IMR-90 (cell line): Measurements from ENCODE around the gene P4HA2. TPM values are rescaled to one million over a fixed set of nuclear protein-coding genes. Genes with fewer than 3 reads are reported as not detected.
A peak's percentile ranks its signal among the peaks of the same experiment; 100 is the strongest.

Experiments
- ATAC-seq: fragments of 200-7000 bp; cut with Tn5 transposase; 2 replicates; pipeline ENCODE4 v1.9.1; 2020; ENCODE audit warnings: low read depth, mild to moderate bottlenecking, moderate library complexity
- BruUV-seq: library from RNA; stranded (reverse); fragments of 400-500 nt; replicated peaks from 2 replicates; lab custom pipeline; 2021; lab: Mats Ljungman, UMichigan
- CTCF ChIA-PET: fragments of 300-600 bp; formaldehyde crosslinking; extraction: SDS; loops from one replicate; lab custom pipeline; 2021; ENCODE audit warnings: antibody characterized with exemption; lab: Yijun Ruan, JAX
- POLR2A ChIA-PET: fragments of 300-600 bp; sonication (Branson Sonifier 250); formaldehyde crosslinking; loops from one replicate; lab custom pipeline; 2022; ENCODE audit warnings: antibody characterized with exemption; ENCODE audit not compliant: unreplicated experiment; lab: Charles Lee
- DNase-seq: peaks from one replicate; pipeline ENCODE4 v3.0.0; 2013
- H2AFZ ChIP-seq: replicated peaks from 2 replicates; pipeline ENCODE3; 2013; ENCODE audit warnings: low read length, mild to moderate bottlenecking; ENCODE audit not compliant: poor library complexity
- H2AK5ac ChIP-seq: 2 replicates; pipeline ENCODE4 v1.6.1; 2013; ENCODE audit warnings: low read depth, low read length, inconsistent platforms
- H2AK9ac ChIP-seq: replicated peaks from 2 replicates; pipeline ENCODE3; 2013; ENCODE audit warnings: mild to moderate bottlenecking, low read depth, low read length, moderate library complexity; ENCODE audit not compliant: poor library complexity
- H2BK120ac ChIP-seq: 2 replicates; pipeline ENCODE4 v1.6.1; 2013; ENCODE audit warnings: low read depth, low read length, inconsistent platforms
- H2BK15ac ChIP-seq: 3 replicates; pipeline ENCODE4 v1.6.1; 2013; ENCODE audit warnings: low read depth, low read length, inconsistent platforms
- H2BK20ac ChIP-seq: 2 replicates; pipeline ENCODE4 v1.6.1; 2013; ENCODE audit warnings: low read depth, mild to moderate bottlenecking, inconsistent platforms, low read length, moderate library complexity
- H2BK5ac ChIP-seq: 2 replicates; pipeline ENCODE4 v1.6.1; 2013; ENCODE audit warnings: mild to moderate bottlenecking, low read depth, low read length, inconsistent platforms; ENCODE audit not compliant: poor library complexity, severe bottlenecking
- H3K14ac ChIP-seq: replicated peaks from 2 replicates; pipeline ENCODE4 v1.6.1; 2013; ENCODE audit warnings: low read depth, low read length, inconsistent platforms
- H3K18ac ChIP-seq: 2 replicates; pipeline ENCODE4 v1.6.1; 2013; ENCODE audit warnings: low read depth, low read length, control low read depth
- H3K23ac ChIP-seq: 2 replicates; pipeline ENCODE4 v1.6.1; 2013; ENCODE audit warnings: low read depth, low read length, inconsistent platforms
- H3K27ac ChIP-seq: 2 replicates; pipeline ENCODE4 v1.5.1; 2013; ENCODE audit warnings: mild to moderate bottlenecking, control low read depth, low read length; ENCODE audit not compliant: insufficient read depth
- H3K27me3 ChIP-seq: 2 replicates; pipeline ENCODE4 v1.6.1; 2013; ENCODE audit warnings: low read length; ENCODE audit not compliant: control insufficient read depth, insufficient read depth
- H3K36me3 ChIP-seq: 2 replicates; pipeline ENCODE4 v1.6.1; 2013; ENCODE audit warnings: low read length, mixed read lengths; ENCODE audit not compliant: control insufficient read depth, insufficient read depth
- H3K4ac ChIP-seq: 2 replicates; pipeline ENCODE4 v1.6.1; 2013; ENCODE audit warnings: low read depth, low read length, inconsistent platforms
- H3K4me1 ChIP-seq: 2 replicates; pipeline ENCODE4 v1.6.1; 2013; ENCODE audit warnings: low read length, mixed read lengths; ENCODE audit not compliant: control insufficient read depth, insufficient read depth
- H3K4me2 ChIP-seq: 2 replicates; pipeline ENCODE4 v1.6.1; 2013; ENCODE audit warnings: low read depth, mild to moderate bottlenecking, control low read depth, low read length, moderate library complexity
- H3K4me3 ChIP-seq: 2 replicates; pipeline ENCODE4 v1.5.1; 2013; ENCODE audit warnings: low read depth, mild to moderate bottlenecking, control low read depth, low read length, moderate library complexity; ENCODE audit not compliant: insufficient read depth
- H3K56ac ChIP-seq: 2 replicates; pipeline ENCODE4 v1.6.1; 2013; ENCODE audit warnings: low read length, inconsistent platforms; ENCODE audit not compliant: insufficient read depth; ENCODE audit errors: extremely low read depth
- H3K79me1 ChIP-seq, 2 experiments: 2 replicates each; pipeline ENCODE4 v1.6.1; 2013; ENCODE audit warnings: low read length in 2 of 2, inconsistent platforms in 1 of 2, low read depth in 1 of 2
- H3K9ac ChIP-seq: 2 replicates; pipeline ENCODE4 v1.6.1; 2013; ENCODE audit warnings: low read depth, low read length, control low read depth
- H3K9me1 ChIP-seq: 2 replicates; pipeline ENCODE4 v1.6.1; 2013; ENCODE audit warnings: low read length, inconsistent platforms; ENCODE audit not compliant: insufficient read depth
- H3K9me3 ChIP-seq: 2 replicates; pipeline ENCODE4 v1.6.1; 2013; ENCODE audit warnings: low read length; ENCODE audit not compliant: control insufficient read depth, insufficient read depth
- H4K20me1 ChIP-seq: 2 replicates; pipeline ENCODE4 v1.6.1; 2013; ENCODE audit warnings: low read length, inconsistent platforms; ENCODE audit not compliant: insufficient read depth
- H4K5ac ChIP-seq: 2 replicates; pipeline ENCODE4 v1.6.1; 2013; ENCODE audit warnings: mild to moderate bottlenecking, low read depth, low read length, control low read depth
- H4K8ac ChIP-seq, 2 experiments: 2 replicates each; pipeline ENCODE4 v1.6.1; 2013; ENCODE audit warnings: low read depth in 2 of 2, low read length in 2 of 2, control low read depth in 1 of 2, inconsistent platforms in 1 of 2
- H4K91ac ChIP-seq: 2 replicates; pipeline ENCODE4 v1.6.1; 2013; ENCODE audit warnings: low read depth, low read length, inconsistent platforms; ENCODE audit not compliant: insufficient read depth
- CHD1 ChIP-seq: IDR thresholded peaks from 2 replicates; pipeline ENCODE4 v1.6.1; 2012; ENCODE audit warnings: low read depth, low read length, improper control_type of control experiment
- MAFK ChIP-seq: IDR thresholded peaks from 2 replicates; pipeline ENCODE4 v1.6.1; 2012; ENCODE audit warnings: low read depth, low read length, improper control_type of control experiment
- MXI1 ChIP-seq: IDR thresholded peaks from 2 replicates; pipeline ENCODE4 v1.6.1; 2012; ENCODE audit warnings: low read depth, mild to moderate bottlenecking, low read length, moderate library complexity, borderline replicate concordance
- POLR2A ChIP-seq: IDR thresholded peaks from 2 replicates; pipeline ENCODE4 v1.6.1; 2012; ENCODE audit warnings: mild to moderate bottlenecking, low read depth, low read length
- SMC3 ChIP-seq: fragments of 150-350 bp; IDR thresholded peaks from 2 replicates; pipeline ENCODE4 v1.6.1; 2016; ENCODE audit warnings: low read depth, mild to moderate bottlenecking, antibody characterized with exemption, low read length, moderate library complexity
- WGBS, 2 experiments: methylation state at CpG; one replicate each; pipeline versions ENCODE4 v1.1.5 to v1.1.7; 2013; ENCODE audit warnings: missing lambda C conversion rate in 2 of 2; ENCODE audit not compliant: insufficient read length in 1 of 2; ENCODE audit errors: extremely low coverage in 2 of 2; 5-methylcytosine and 5-hydroxymethylcytosine counted together
- dilution Hi-C: fragments of 300-500 bp; cut with HindIII; formaldehyde crosslinking; loops from one replicate; pipeline ENCODE4 v1.14.3; 2018; ENCODE audit warnings: low sequenced_read_pairs; ENCODE audit not compliant: unreplicated experiment
- in situ Hi-C: fragments of 300-500 bp; cut with MboI; formaldehyde crosslinking; loops from 3 replicates; pipeline ENCODE4 v1.14.3; 2019; ENCODE audit warnings: low sequenced_read_pairs, inconsistent platforms, mixed read lengths
- intact Hi-C: fragments of 100-400 bp; cut with micrococcal nuclease; formaldehyde crosslinking; loops from 2 replicates; pipeline ENCODE4 v1.10.0; 2022
- polyA plus RNA-seq, 3 experiments: library from polyadenylated mRNA; depleted of rRNA; stranded (reverse); fragments of >200 nt; gene quantifications; 2 replicates each; pipeline ENCODE4 v1.2.3, GENCODE V29; 2012; ENCODE audit warnings: low replicate concordance in 1 of 3
- total RNA-seq: library from RNA; depleted of rRNA; stranded (reverse); fragments of >200 nt; gene quantifications from 2 replicates; pipeline ENCODE4 v1.2.3, GENCODE V29; 2012
- TF ChIP-seq, protein P1 (sequence below): fragments of 150-350 bp; IDR thresholded peaks from 2 replicates; pipeline ENCODE4 v1.6.1; 2016; ENCODE audit warnings: low read depth, mild to moderate bottlenecking, low read length, moderate library complexity, borderline replicate concordance

P4HA2 gene
- total and polyA plus RNA-seq, 2 of the 4 experiments (the other 2 are of a cell fraction): 186 to 225 TPM

DNA sequence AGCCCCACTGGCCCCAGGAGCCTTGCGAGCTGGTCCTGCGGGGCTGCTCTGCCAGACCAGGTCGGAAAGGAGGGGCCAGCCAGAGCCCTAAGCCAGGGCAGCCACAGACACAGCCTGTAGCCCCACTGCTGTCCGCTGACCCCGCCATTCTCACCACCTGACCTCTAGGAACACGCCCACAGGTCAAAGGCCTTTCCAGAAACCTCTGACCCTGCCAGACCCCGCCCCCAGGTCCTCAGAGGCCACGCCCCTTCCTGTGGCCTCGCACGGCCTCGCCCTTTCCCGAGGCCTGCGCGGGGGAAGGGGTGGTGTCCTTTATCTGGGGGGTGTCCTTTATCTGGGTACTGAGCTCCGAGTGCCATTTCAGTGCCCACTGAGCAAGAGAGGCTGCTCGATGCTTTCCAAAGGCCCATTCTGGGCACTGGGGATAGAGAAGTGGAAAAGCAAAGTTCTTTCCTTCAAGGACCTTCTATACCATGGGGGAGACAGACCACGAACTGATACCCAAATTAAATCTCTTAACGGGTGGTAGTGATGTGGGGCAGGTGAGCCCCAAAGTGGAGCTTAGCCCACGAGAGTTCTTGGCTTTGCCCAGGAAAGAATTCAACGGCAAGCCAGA lies 46.5 kb downstream of the P4HA2 start:
- CTCF ChIA-PET: interaction anchor here (0.6 to 1.0 kb wide), 5 partner anchors 9 to 651 kb away, joined by 3 to 12 read pairs (median 4); no protein-coding TSS in a partner anchor
- Histone ChIP-seq H3K4me3 (no peak overlapping the region), H3K9ac (no peak overlapping the region), H3K4ac (no peak overlapping the region), H2AK9ac (peak overlapping the region; percentile 37), H4K5ac (no peak overlapping the region), H3K9me1 (0 out of 2 replicates have a peak, but pooled peaks cover 3% of the 10 kb centered on the region), H3K27me3 (no peaks in the 10 kb centered on the region), H2BK20ac (no peak overlapping the region), H4K20me1 (no peaks in the 10 kb centered on the region), H3K18ac (no peak overlapping the region), H3K14ac (no peak overlapping the region), H2BK120ac (no peak overlapping the region), H4K8ac (no peak overlapping the region), H3K9me3 (no peaks in the 10 kb centered on the region), H3K23ac (no peak overlapping the region), H3K4me2 (no peak overlapping the region), H3K56ac (no peak overlapping the region), H3K36me3 (no peaks in the 10 kb centered on the region), H3K79me1 (no peaks in the 10 kb centered on the region), H2AK5ac (no peak overlapping the region), H3K4me1 (peaks cover 2% of the 10 kb centered on the region; the same call in 1 of the 2 replicates), H4K91ac (no peak overlapping the region), H2BK5ac (no peak overlapping the region), H2BK15ac (no peak overlapping the region), H3K27ac (no peak overlapping the region), H2AFZ (no peak overlapping the region)
- TF ChIP-seq POLR2A: no peak
- no peak for TF ChIP-seq MAFK
- TF ChIP-seq CHD1: no peak
- TF ChIP-seq MXI1: no peak
- no peak for TF ChIP-seq SMC3
- TF ChIP-seq, protein P1, sequence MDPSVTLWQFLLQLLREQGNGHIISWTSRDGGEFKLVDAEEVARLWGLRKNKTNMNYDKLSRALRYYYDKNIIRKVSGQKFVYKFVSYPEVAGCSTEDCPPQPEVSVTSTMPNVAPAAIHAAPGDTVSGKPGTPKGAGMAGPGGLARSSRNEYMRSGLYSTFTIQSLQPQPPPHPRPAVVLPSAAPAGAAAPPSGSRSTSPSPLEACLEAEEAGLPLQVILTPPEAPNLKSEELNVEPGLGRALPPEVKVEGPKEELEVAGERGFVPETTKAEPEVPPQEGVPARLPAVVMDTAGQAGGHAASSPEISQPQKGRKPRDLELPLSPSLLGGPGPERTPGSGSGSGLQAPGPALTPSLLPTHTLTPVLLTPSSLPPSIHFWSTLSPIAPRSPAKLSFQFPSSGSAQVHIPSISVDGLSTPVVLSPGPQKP: no peak
- DNase-seq: no peak
- dilution Hi-C loops: no loop called here
- BruUV-seq: no TSS peak
- ATAC-seq: no peak
- in situ Hi-C loops: loop anchor here (5.0 kb wide), 1 partner anchor 114 kb away; no protein-coding TSS in a partner anchor
- intact Hi-C loops: loop anchor here (2.0 to 5.0 kb wide), 3 partner anchors 116 to 206 kb away; partner anchors contain the start of gene SLC22A5
- POLR2A ChIA-PET: no interaction called here
- 77% methylated on average over 5 of the region's 20 CpGs; no CpG with 5 or more reads in 1 of the 2 experiments for WGBS, 2 experiments
